ENCODE measurements around the gene SLC6A13. TPM values are rescaled to one million over a fixed set of nuclear protein-coding genes. Genes with fewer than 3 reads are reported as not detected.

SLC6A13 gene
- total and polyA plus RNA-seq, 2 experiments from 2014 or later, result 3.8 to 5.9 TPM

GRCh38 chr12:253116-253831 lies 9.4 kb downstream of the SLC6A13 start:
- Histone ChIP-seq H3K27ac (no peak overlapping the region), H3K4me3 (no peak overlapping the region), H4K20me1 (ENCODE audit: insufficient read depth, poor library complexity, severe bottlenecking) (no peaks in the 10 kb centered on the region), H3K27me3 (no peaks in the 10 kb centered on the region), H3K79me2 (no peaks in the 10 kb centered on the region), H3K9me2 (replicated peaks; ENCODE audit: insufficient read depth) (no peaks in the 10 kb centered on the region), H3K4me1 (ENCODE audit: insufficient read depth) (no peaks in the 10 kb centered on the region), H2AFZ (no peak overlapping the region), H3K36me3 (replicated peaks; ENCODE audit: insufficient read depth, low read depth) (no peaks in the 10 kb centered on the region), H3K9me3 (ENCODE audit: low read depth) (no peaks in the 10 kb centered on the region), H3K4me2 (no peak overlapping the region)
- no peak for TF ChIP-seq CTCF (IDR thresholded peaks at IDR 0.05; ENCODE audit: poor library complexity)
- TF ChIP-seq EZH2 (IDR thresholded peaks at IDR 0.05; ENCODE audit: borderline replicate concordance), result no peak
- TF ChIP-seq EZH2phosphoT487 (IDR thresholded peaks at IDR 0.05; ENCODE audit: low read depth, severe bottlenecking, unreplicated experiment), result no peak
- WGBS (ENCODE audit: low lambda C conversion rate, missing lambda C conversion rate), result 83% methylated on average over 12 of the region's 12 CpGs
- DNase-seq (ENCODE audit: low spot score), result no peak

- H3K4me3 ChIP-seq, result no peak overlapping the region
- no peaks in the 10 kb centered on the region for H3K27me3 ChIP-seq
- H3K9me2 ChIP-seq (replicated peaks; ENCODE audit: insufficient read depth), result no peaks in the 10 kb centered on the region
- no peaks in the 10 kb centered on the region for H4K20me1 ChIP-seq (ENCODE audit: insufficient read depth, poor library complexity, severe bottlenecking)
- no peak overlapping the region for H3K4me2 ChIP-seq
- H3K36me3 ChIP-seq (replicated peaks; ENCODE audit: insufficient read depth, low read depth), result no peaks in the 10 kb centered on the region
- H2AFZ ChIP-seq, result no peak overlapping the region
- peak overlapping the region; percentile 55 for H3K27ac ChIP-seq
- no peak for TF ChIP-seq EZH2 (IDR thresholded peaks at IDR 0.05; ENCODE audit: borderline replicate concordance)
- no peak for TF ChIP-seq EZH2phosphoT487 (IDR thresholded peaks at IDR 0.05; ENCODE audit: low read depth, severe bottlenecking, unreplicated experiment)
- TF ChIP-seq CTCF (IDR thresholded peaks at IDR 0.05; ENCODE audit: poor library complexity), result no peak
- DNase-seq (ENCODE audit: low spot score), result peak; percentile 48
- H3K4me1 ChIP-seq (ENCODE audit: insufficient read depth), result no peaks in the 10 kb centered on the region
- peaks cover 4% of the 10 kb centered on the region for H3K9me3 ChIP-seq (ENCODE audit: low read depth)
- no peaks in the 10 kb centered on the region for H3K79me2 ChIP-seq
- WGBS (ENCODE audit: low lambda C conversion rate, missing lambda C conversion rate), result 50% methylated on average over 4 of the region's 5 CpGs
Observed at GRCh38 chr12:252636-253035, 10.0 kb downstream of the SLC6A13 start.

GRCh38 chr12:247271-247670 lies 15.4 kb downstream of the SLC6A13 start:
- H2AFZ ChIP-seq, result no peak overlapping the region
- H3K4me3 ChIP-seq, result no peak overlapping the region
- H3K36me3 ChIP-seq (replicated peaks; ENCODE audit: insufficient read depth, low read depth), result no peaks in the 10 kb centered on the region
- H3K79me2 ChIP-seq, result no peaks in the 10 kb centered on the region
- H3K27me3 ChIP-seq, result no peaks in the 10 kb centered on the region
- no peak overlapping the region for H3K27ac ChIP-seq
- peaks cover 4% of the 10 kb centered on the region for H3K9me3 ChIP-seq (ENCODE audit: low read depth)
- H3K4me2 ChIP-seq, result no peak overlapping the region
- H3K9me2 ChIP-seq (replicated peaks; ENCODE audit: insufficient read depth), result no peaks in the 10 kb centered on the region
- DNase-seq (ENCODE audit: low spot score), result no peak
- TF ChIP-seq EZH2 (IDR thresholded peaks at IDR 0.05; ENCODE audit: borderline replicate concordance) (no peak), EZH2phosphoT487 (IDR thresholded peaks at IDR 0.05; ENCODE audit: low read depth, severe bottlenecking, unreplicated experiment) (no peak), CTCF (IDR thresholded peaks at IDR 0.05; ENCODE audit: poor library complexity) (no peak)
- no peaks in the 10 kb centered on the region for H4K20me1 ChIP-seq (ENCODE audit: insufficient read depth, poor library complexity, severe bottlenecking)
- WGBS (ENCODE audit: low lambda C conversion rate, missing lambda C conversion rate), result 91% methylated on average over 3 of the region's 3 CpGs
- H3K4me1 ChIP-seq (ENCODE audit: insufficient read depth), result no peaks in the 10 kb centered on the region
